Epidermal melanocyte (primary cell): ENCODE results near the gene DUOX1.
A peak's percentile ranks its signal among the peaks of the same experiment; 100 is the strongest.

ENCODE experiments used
- DNase-seq: peaks from one replicate; pipeline ENCODE4 v3.0.0; 2011; ENCODE audit warnings: low spot score; ENCODE audit not compliant: insufficient read length

Gene DUOX1

GRCh38 chr15:45185903-45186770, 56.3 kb downstream of the DUOX1 start:
- no peak for DNase-seq

GRCh38 chr15:45186771-45187577, 57.2 kb downstream of the DUOX1 start:
- DNase-seq: no peak

GRCh38 chr15:45187578-45187893, 57.7 kb downstream of the DUOX1 start:
- DNase-seq: no peak

GRCh38 chr15:45187894-45188830, 58.4 kb downstream of the DUOX1 start, which contains the start of gene SHF:
Gene SHF, minus strand, starts transcription at chr15:45187966. Its CDS starts 15 bp downstream, at chr15:45187951.
- DNase-seq: peak; percentile 48

- DNase-seq: no peak
Measured at GRCh38 chr15:45197512-45197911, 67.7 kb downstream of the DUOX1 start.

GRCh38 chr15:45198337-45199135, 68.7 kb downstream of the DUOX1 start:
- DNase-seq: no peak

GRCh38 chr15:45199136-45199810, 69.5 kb downstream of the DUOX1 start:
- DNase-seq: no peak

- DNase-seq: no peak
Measured at GRCh38 chr15:45200001-45200798, 70.4 kb downstream of the DUOX1 start.

- no peak for DNase-seq
Measured at GRCh38 chr15:45200799-45201556, 71.2 kb downstream of the DUOX1 start.

GRCh38 chr15:45201557-45201859, 71.7 kb downstream of the DUOX1 start:
- no peak for DNase-seq

- no peak for DNase-seq
Measured at GRCh38 chr15:45201869-45202268, 72.1 kb downstream of the DUOX1 start.

GRCh38 chr15:45203182-45203581, 73.4 kb downstream of the DUOX1 start:
- no peak for DNase-seq

GRCh38 chr15:45205192-45205591, 75.4 kb downstream of the DUOX1 start:
- no peak for DNase-seq

- no peak for DNase-seq
Measured at GRCh38 chr15:45212493-45212892, 82.7 kb downstream of the DUOX1 start.
